Brain microvascular endothelial cell (primary cell): ENCODE measurements around the gene GSK3B.

ENCODE experiments used
- DNase-seq: peaks from one replicate; pipeline ENCODE4 v3.0.0-alpha.2; 2020
- H3K27ac ChIP-seq: fragments of 250-450 bp; sonication (Bioruptor Pico); 2 replicates; pipeline ENCODE4 v1.5.1; 2020; ENCODE audit warnings: mild to moderate bottlenecking, moderate library complexity
- H3K27me3 ChIP-seq: fragments of 250-450 bp; sonication (Bioruptor Pico); replicated peaks from 2 replicates; pipeline ENCODE4 v1.5.1; 2020; ENCODE audit warnings: mild to moderate bottlenecking
- H3K36me3 ChIP-seq: fragments of 250-450 bp; sonication (Bioruptor Pico); replicated peaks from 2 replicates; pipeline ENCODE4 v1.5.1; 2020; ENCODE audit warnings: mild to moderate bottlenecking
- H3K4me3 ChIP-seq: 2 replicates; pipeline ENCODE4 v1.5.1; 2011; ENCODE audit warnings: low read depth, mild to moderate bottlenecking, control low read depth, low read length, moderate library complexity
- in situ Hi-C: cut with HindIII; loops from 2 replicates; pipeline ENCODE4 v1.10.0; 2017; ENCODE audit warnings: low sequenced_read_pairs, low pct_ligation_motif_present
- TF ChIP-seq, protein P1 (sequence below): IDR thresholded peaks from 2 replicates; pipeline ENCODE4 v1.5.1; 2011; ENCODE audit warnings: low read depth, mild to moderate bottlenecking, moderate library complexity, low read length, control low read depth, inconsistent platforms; ENCODE audit errors: missing control alignments

GSK3B gene

GRCh38 chr3:120093911-120094775 is at the start of gene GSK3B:
TSS of gene GSK3B (minus strand) at chr3:120094447. CDS start at chr3:120093434, 1,013 bp downstream.
- in situ Hi-C loops = no loop called here
- H3K4me3 ChIP-seq = peak within 1 kb of the TSS; percentile 87
- TF ChIP-seq, protein P1, sequence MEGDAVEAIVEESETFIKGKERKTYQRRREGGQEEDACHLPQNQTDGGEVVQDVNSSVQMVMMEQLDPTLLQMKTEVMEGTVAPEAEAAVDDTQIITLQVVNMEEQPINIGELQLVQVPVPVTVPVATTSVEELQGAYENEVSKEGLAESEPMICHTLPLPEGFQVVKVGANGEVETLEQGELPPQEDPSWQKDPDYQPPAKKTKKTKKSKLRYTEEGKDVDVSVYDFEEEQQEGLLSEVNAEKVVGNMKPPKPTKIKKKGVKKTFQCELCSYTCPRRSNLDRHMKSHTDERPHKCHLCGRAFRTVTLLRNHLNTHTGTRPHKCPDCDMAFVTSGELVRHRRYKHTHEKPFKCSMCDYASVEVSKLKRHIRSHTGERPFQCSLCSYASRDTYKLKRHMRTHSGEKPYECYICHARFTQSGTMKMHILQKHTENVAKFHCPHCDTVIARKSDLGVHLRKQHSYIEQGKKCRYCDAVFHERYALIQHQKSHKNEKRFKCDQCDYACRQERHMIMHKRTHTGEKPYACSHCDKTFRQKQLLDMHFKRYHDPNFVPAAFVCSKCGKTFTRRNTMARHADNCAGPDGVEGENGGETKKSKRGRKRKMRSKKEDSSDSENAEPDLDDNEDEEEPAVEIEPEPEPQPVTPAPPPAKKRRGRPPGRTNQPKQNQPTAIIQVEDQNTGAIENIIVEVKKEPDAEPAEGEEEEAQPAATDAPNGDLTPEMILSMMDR = no peak
- no peaks in the 10 kb centered on the region for H3K36me3 ChIP-seq
- DNase-seq = peak; percentile 72
- peak within 1 kb of the TSS; percentile 99 for H3K27ac ChIP-seq
- H3K27me3 ChIP-seq = no peaks in the 10 kb centered on the region

DNA sequence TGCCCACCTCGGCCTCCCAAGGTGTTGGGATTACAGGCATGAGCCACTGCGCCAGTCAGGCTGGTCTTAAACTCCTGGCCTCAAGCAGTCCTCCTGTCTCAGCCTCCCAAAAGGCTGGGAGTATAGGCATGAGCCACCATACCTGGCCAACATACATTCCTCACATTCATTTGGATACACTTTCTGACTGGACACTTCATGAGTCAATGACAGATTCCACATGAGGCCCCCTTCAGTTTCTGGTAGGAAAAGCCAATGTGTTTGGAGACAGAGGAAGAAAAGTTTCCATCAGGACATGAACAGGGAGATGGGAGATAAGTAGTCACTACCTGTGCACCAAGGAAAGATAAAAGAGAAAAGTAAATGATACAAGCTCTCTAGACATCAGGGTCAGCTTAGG is 49.4 kb upstream of the GSK3B start:
- H3K36me3 ChIP-seq = no peaks in the 10 kb centered on the region
- H3K27ac ChIP-seq = no peak overlapping the region
- no peak for DNase-seq
- in situ Hi-C loops = no loop called here
- TF ChIP-seq, protein P1 = no peak
- H3K27me3 ChIP-seq = no peaks in the 10 kb centered on the region
- H3K4me3 ChIP-seq = no peak overlapping the region

DNA sequence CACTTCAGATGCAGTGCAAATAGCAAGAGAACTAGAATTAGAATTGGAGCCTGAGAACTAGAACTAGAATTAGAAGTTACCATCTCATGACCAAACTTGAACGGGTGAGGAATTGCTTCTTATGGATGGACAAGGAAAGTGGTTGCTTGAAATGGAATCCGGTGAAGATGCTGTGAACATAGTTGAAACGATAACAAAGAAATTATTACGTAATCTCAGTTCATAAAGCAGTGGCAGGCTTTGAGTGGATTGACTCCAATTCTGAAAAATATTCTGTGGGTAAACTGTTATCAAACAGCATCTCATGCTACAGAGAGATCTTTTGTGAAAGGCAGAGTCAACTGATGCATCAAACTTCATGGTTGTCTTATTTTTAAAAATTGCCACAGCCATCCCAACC is 48.0 kb upstream of the GSK3B start:
- in situ Hi-C loops = no loop called here
- Histone ChIP-seq H3K36me3 (no peaks in the 10 kb centered on the region), H3K4me3 (no peak overlapping the region), H3K27ac (no peak overlapping the region), H3K27me3 (no peaks in the 10 kb centered on the region)
- DNase-seq = no peak
- TF ChIP-seq, protein P1 = no peak

- no peak for DNase-seq
- H3K4me3 ChIP-seq = no peak overlapping the region
- no peaks in the 10 kb centered on the region for H3K27me3 ChIP-seq
- TF ChIP-seq, protein P1 = no peak
- H3K27ac ChIP-seq = no peak overlapping the region
- H3K36me3 ChIP-seq = no peaks in the 10 kb centered on the region
- in situ Hi-C loops = no loop called here
Observed at GRCh38 chr3:120140098-120140742, 46.0 kb upstream of the GSK3B start.

GRCh38 chr3:120139140-120139539 is 44.9 kb upstream of the GSK3B start:
- no peak overlapping the region for H3K4me3 ChIP-seq
- no peak overlapping the region for H3K27ac ChIP-seq
- TF ChIP-seq, protein P1 = no peak
- no peak for DNase-seq
- in situ Hi-C loops = no loop called here
- no peaks in the 10 kb centered on the region for H3K36me3 ChIP-seq
- no peaks in the 10 kb centered on the region for H3K27me3 ChIP-seq
